Activated T-cell treated with anti-CD3 and anti-CD28 coated beads for 48 hours (primary cell): ENCODE measurements around the gene SNRPD2.
"Not testable (repeated sequence)": the region's sequence is repeated elsewhere in the genome, so short reads cannot be mapped to it uniquely, and the experiment has no call there.

Source experiments
- DNase-seq: peaks from one replicate; pipeline ENCODE4 v3.0.0-alpha.2; 2020; ENCODE audit warnings: low read depth

The SNRPD2 gene

GRCh38 chr19:45701676-45702075 lies 9.9 kb upstream of the SNRPD2 start:
- DNase-seq: no peak

- peak; percentile 74 for DNase-seq
Measured at GRCh38 chr19:45693106-45693788, 1.5 kb upstream of the SNRPD2 start.

DNA sequence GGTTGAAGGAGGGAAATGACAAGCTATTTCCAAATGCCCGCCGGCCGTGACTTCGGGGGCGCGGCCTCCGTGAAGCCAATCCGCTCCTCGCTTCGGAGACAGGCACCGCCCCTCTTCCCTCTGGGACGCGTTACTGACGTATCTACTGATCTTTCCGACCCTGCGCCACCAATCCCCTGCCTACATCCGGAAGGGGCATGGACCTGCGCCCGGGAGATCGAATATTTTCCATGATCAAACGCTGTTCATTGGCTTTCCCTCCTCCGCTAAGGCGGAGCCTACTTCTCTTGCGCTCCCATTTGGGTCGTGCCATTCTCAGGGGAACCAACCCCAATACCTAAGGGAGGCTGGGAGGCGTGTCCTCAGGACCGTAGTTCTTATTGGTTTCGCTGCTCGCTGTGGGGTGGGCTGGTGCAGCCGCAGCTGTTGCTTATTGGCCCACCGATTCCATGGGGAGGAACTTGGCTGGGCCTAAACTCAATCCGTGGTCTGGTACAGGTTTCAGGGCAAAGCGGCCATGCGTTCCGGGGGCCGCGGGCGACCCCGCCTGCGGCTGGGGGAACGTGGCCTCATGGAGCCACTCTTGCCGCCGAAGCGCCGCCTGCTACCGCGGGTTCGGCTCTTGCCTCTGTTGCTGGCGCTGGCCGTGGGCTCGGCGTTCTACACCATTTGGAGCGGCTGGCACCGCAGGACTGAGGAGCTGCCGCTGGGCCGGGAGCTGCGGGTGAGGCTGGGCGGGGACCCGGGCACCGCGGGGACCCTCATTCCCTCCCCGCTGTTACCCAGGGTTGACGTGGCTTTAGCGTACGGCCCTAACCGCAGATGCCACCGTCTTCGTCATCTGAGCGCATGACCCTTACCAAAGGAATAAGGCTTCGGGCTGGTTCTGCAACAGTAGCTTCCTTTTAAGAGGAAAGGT lies 693 bp upstream of the SNRPD2 start, which contains the start of gene QPCTL:
TSS of gene QPCTL (plus strand) at position 480 of the 919 bp plus-strand sequence. CDS start at position 518, 38 bp downstream.
- DNase-seq: peak; percentile 94

GRCh38 chr19:45687599-45687998 lies 4.2 kb downstream of the SNRPD2 start:
- no peak for DNase-seq

DNA sequence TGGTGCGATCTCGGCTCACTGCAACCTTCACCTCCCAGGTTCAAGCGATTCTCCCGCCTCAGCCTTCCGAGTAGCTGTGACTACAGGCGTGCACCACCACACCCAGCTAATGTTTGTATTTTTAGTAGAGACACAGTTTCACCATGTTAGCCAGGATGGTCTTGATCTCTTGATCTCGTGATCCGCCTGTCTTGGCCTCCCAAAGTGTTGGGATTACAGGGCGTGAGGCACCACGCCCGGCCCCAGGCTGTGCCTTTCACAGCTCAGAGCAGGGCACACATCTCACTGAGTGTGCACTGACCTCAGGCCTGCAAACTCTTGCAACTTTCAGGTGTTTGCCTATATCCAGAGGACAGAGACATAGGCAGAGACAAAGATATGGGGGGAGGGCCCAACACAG lies 6.7 kb downstream of the SNRPD2 start:
- DNase-seq: not testable (repeated sequence)

DNA sequence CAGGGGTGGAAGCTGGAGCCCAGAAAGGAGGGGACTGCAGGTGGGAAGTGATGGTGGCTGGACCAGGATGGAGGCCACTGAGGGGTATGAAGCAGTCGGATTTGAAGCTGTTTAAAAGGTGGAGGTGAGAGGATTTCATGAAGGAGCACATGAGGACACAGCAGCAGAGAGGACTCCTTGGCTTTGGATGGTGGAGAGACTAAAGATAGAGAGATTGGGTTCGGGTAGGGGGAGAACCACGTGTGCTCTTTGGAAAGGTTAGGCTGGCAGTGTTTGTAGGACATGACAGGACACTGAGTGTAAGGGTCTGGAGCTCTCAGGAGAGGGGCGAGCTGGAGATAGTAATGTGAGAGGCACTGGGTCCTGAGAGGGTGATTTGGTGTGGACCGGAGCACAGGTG lies 8.8 kb downstream of the SNRPD2 start:
- no peak for DNase-seq

GRCh38 chr19:45682117-45682516 lies 9.6 kb downstream of the SNRPD2 start:
- no peak for DNase-seq

- peak; percentile 89 for DNase-seq
Measured at GRCh38 chr19:45681391-45682015, 10.2 kb downstream of the SNRPD2 start.

DNA sequence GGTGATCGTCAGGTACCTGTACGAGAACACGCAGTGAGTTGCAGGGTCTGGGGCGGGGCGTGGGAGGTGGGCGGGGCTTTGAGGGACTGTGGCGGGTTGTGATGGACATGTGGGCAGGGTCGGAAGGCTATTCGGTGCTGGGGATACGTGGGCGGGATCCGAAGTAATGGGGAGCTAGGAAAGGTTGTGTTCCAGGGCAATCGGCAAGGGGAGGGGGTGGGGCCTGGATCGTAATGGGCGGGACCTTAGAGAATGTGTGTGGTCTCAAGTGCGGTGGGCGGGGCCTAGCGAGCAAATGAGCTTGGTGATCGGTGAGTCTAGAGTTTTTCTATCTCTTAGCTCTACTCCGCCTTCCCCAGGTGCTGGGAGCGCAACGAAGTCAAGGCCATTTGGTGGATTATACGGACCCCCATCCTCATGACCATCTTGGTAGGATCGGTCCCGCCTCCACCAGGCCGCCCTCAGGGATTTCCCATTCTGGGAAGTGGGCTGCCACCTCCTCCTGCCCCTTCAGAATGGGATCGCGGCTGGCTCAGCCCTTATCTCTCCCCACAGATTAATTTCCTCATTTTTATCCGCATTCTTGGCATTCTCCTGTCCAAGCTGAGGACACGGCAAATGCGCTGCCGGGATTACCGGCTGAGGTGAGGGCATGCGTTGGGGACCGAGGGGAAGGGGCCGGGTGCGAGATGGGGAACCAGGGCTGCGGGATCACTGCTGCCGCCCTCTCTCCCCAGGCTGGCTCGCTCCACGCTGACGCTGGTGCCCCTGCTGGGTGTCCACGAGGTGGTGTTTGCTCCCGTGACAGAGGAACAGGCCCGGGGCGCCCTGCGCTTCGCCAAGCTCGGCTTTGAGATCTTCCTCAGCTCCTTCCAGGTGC lies 14.2 kb downstream of the SNRPD2 start:
- DNase-seq: peak; percentile 85

GRCh38 chr19:45676851-45677263 lies 14.9 kb downstream of the SNRPD2 start:
- peak; percentile 40 for DNase-seq

- no peak for DNase-seq
Measured at GRCh38 chr19:45674946-45675345, 16.8 kb downstream of the SNRPD2 start.

DNA sequence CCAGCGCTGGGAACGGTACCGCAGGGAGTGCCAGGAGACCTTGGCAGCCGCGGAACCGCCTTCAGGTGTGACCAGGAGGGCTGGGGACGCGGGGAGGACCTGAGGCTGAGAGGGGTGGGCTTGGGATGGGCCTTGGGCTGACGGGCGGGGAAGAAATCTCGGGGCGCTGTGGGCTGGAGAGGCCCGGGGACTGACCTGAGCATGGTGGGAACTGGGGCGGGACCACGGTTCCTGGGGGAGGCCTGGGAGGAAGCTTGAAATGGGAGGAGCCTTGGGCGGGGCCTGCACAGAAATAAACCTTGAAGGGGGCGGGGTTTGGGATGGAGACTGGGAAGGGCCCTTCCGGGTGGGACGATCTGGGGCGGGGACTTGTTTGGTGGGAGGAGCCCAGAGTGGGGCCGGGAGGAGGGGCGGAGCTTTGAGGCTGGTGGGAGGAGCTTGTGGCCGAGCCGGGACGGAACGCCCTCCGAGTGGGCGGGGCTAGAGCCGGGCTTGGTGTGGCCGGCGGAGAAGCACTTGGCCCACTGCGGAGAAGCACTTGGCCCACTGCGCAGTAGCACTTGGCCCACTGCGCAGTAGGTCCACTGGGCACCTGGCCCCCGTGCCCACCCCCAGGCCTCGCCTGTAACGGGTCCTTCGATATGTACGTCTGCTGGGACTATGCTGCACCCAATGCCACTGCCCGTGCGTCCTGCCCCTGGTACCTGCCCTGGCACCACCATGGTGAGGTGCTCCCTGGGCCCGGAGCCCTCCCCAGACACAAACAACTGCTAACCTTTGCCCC lies 20.9 kb downstream of the SNRPD2 start:
- DNase-seq: peak; percentile 73

GRCh38 chr19:45668342-45668871 lies 23.3 kb downstream of the SNRPD2 start:
- no peak for DNase-seq

DNA sequence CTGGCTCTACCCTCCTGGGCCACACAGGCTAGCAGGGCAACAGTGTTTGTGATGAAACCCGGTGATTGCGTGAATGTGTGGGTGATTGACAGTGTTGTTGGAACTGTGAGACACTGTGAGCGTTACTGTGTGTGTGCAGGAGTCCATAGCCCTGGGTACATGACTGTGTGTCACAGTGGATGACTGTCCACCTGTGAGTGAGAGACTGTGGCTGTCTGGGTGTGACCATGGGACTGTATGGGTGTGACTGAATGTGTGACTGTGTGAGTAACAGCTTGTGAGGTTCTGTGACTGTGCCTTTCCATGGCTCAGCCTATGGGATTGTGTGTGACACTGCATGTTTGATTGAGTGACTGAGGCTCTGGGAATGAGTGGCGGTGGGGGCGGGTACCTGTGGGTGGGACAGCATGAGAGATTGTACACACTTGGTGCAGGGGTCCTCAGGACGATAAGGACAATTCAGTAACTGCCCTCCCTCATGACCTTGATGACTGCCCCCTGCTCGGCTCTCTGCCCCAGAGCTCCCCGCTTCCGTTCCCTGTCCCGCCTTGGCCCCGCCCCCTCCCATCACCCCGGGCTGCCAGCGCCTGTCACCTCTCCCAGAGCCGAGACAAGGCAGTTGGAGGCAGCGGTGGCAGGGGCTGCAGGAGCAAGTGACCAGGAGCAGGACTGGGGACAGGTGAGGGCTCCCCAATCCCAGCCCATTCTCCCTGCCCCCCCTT lies 24.0 kb downstream of the SNRPD2 start, which contains the start of gene GIPR:
TSS of gene GIPR (plus strand) at position 602 of the 722 bp plus-strand sequence. CDS start 1,300 bp downstream, outside the sequence.
- DNase-seq: peak; percentile 69

DNA sequence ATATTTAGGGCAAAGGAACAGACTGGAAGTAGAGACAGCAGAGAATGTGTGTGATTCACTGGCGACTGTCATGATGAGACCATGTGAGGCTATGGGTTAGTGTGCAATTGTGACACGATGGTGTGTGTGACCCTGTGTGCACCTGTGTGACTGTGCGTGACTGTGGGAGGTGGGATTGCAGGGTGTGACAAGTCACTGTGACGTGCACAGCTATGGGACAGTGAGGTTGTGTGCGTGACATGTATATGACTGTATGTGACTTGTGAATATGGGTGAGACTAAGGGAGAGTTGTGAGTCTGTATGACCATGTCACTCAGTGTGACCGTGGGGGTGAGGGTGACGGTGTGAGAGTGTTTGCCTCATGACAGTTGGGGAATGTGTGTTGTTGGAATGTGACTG lies 27.2 kb downstream of the SNRPD2 start:
- no peak for DNase-seq

- no peak for DNase-seq
Measured at GRCh38 chr19:45663800-45664199, 28.0 kb downstream of the SNRPD2 start.

- DNase-seq: no peak
Measured at GRCh38 chr19:45660636-45661035, 31.1 kb downstream of the SNRPD2 start.

GRCh38 chr19:45659096-45659729 lies 32.5 kb downstream of the SNRPD2 start:
- DNase-seq: no peak

DNA sequence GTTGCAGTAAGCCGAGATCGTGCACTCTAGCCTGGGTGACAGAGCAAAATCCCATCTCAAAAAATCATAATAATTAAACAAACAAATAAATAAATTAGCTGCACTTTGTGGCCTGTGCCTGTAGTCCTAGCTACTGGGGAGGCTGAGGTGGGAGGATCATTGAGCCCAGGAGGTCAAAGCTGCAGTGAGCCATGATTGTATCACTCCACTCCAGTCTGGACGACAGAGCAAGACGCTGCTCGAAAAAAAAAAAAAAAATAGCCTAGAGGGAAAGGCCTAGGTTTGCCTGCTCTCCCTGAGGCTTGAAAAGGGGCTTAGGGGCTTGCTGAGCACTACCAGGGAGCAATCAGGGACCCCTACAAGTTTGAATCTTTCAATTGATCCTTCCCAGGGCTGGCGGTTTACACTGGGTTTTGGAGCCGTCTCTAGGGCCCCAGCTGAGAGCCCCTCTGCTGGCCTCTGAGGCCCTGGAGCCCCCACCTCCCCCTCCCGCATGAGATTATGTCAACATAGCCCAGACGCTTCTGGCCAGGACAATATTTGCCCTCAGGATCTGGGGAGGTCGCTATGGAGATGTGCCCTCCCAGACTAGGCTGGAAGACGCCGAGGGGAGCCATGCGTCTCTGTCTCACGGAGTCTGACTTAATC lies 34.1 kb downstream of the SNRPD2 start:
- no peak for DNase-seq
